HEK293T (cell line): Measurements from ENCODE around the gene AP1AR.

Experiments used
- BHLHE40 ChIP-seq: fragments of 450-650 bp; IDR thresholded peaks from 2 replicates; pipeline ENCODE4 v1.6.1; 2016; ENCODE audit warnings: mild to moderate bottlenecking, moderate library complexity, borderline replicate concordance
- ELF4 ChIP-seq: fragments of 450-650 bp; IDR thresholded peaks from 2 replicates; pipeline ENCODE4 v1.6.1; 2017; ENCODE audit warnings: antibody characterized with exemption
- FOXA1 ChIP-seq: fragments of 450-650 bp; IDR thresholded peaks from 2 replicates; pipeline ENCODE4 v1.6.1; 2016; ENCODE audit warnings: mild to moderate bottlenecking
- FOXK2 ChIP-seq: fragments of 450-650 bp; IDR thresholded peaks from 2 replicates; pipeline ENCODE4 v1.6.1; 2016; ENCODE audit warnings: mild to moderate bottlenecking
- L3MBTL2 ChIP-seq: fragments of 450-650 bp; conservative IDR thresholded peaks from 2 replicates; pipeline ENCODE4 v1.6.1; 2016; ENCODE audit warnings: mild to moderate bottlenecking
- LEF1 ChIP-seq: fragments of 450-650 bp; IDR thresholded peaks from 2 replicates; pipeline ENCODE4 v1.6.1; 2017; ENCODE audit warnings: mild to moderate bottlenecking, borderline replicate concordance
- NFRKB ChIP-seq: fragments of 450-650 bp; IDR thresholded peaks from 2 replicates; pipeline ENCODE4 v1.6.1; 2016; ENCODE audit warnings: mild to moderate bottlenecking, moderate library complexity
- SP1 ChIP-seq: fragments of 450-650 bp; IDR thresholded peaks from 2 replicates; pipeline ENCODE4 v1.6.1; 2017
- SUZ12 ChIP-seq: fragments of 450-650 bp; IDR thresholded peaks from 2 replicates; pipeline ENCODE4 v1.6.1; 2016; ENCODE audit warnings: mild to moderate bottlenecking
- ZNF384 ChIP-seq: fragments of 450-650 bp; IDR thresholded peaks from 2 replicates; pipeline ENCODE4 v1.6.1; 2016
- TF ChIP-seq, protein P1 (sequence below): fragments of 450-650 bp; IDR thresholded peaks from 2 replicates; pipeline ENCODE4 v1.6.1; 2016

DNA sequence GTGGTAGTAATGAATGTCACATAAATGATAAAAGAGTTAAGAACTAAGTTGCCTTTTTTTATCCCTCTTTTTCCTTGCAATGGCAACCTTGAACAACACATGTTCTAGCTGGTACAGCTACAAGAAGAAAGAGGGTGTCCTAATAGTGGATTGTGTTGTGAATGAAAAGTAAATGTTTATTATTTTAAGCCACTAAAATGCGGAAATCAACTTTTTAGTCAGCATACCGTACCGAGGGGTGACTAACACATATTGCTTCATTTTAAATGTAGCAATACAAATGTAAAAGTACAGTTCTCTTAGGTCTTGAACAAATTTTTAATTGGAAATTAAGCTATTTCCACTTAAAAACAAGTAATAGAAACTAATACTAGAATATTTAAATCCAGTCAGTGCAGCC lies 17.7 kb upstream of the AP1AR start:
- no peak for TF ChIP-seq NFRKB
- TF ChIP-seq LEF1 = no peak
- TF ChIP-seq BHLHE40 = no peak
- TF ChIP-seq, protein P1, sequence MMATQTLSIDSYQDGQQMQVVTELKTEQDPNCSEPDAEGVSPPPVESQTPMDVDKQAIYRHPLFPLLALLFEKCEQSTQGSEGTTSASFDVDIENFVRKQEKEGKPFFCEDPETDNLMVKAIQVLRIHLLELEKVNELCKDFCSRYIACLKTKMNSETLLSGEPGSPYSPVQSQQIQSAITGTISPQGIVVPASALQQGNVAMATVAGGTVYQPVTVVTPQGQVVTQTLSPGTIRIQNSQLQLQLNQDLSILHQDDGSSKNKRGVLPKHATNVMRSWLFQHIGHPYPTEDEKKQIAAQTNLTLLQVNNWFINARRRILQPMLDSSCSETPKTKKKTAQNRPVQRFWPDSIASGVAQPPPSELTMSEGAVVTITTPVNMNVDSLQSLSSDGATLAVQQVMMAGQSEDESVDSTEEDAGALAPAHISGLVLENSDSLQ = no peak
- TF ChIP-seq SP1 = no peak
- no peak for TF ChIP-seq ELF4
- no peak for TF ChIP-seq FOXA1
- TF ChIP-seq ZNF384 = no peak
- TF ChIP-seq L3MBTL2 = no peak
- TF ChIP-seq SUZ12 = no peak
- no peak for TF ChIP-seq FOXK2
